ENCODE data around the gene NGDN. TPM values are rescaled to one million over a fixed set of nuclear protein-coding genes. Genes with fewer than 3 reads are reported as not detected.

The NGDN gene
- total and polyA plus RNA-seq, 2 donors (not counting 3 experiments of a cell fraction or from before 2014, with no cell fraction given), result 25.6 to 36.5 TPM

DNA sequence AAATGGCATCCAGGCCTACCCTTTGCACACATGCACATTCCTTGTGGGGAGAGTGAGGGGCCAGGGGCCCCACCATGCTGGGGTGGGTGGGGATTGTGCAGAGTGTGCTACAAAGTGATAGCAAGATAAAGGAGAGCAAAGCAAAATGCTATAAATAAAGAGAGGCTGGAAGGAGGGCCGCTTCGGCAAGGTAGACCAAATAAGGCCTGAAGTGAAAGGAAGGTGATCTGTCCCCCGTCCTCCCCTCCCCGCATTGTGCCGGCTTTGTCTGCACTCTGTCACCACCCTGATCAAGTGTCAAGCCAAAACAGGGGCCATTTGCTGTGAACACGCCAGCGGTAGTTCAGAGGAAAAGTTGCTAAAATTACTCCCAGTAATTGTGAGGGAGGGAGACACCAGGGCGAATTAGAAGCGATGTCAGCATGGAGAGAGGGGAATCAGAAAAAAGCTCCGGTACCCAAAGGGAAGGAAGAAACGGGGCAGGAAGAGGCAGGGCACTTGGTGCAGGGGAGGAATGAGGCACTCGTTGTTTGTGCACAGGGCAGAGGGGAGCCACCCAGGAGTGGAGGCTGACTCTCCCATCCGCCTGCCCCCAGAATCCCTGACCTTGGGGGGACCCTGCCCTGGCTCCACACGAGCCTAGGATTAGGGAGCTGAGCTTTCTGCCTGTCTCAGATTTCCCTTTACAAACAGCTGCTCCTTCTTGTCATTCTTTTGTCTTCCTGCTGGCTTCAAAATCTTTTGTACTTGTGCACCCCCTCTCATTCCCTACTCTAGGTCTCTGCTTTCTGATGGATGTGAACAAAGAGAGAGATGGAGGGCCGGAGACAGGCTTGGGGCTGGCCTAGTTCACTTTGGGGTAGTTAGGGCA is 31.2 kb upstream of the NGDN start:
- ChIA-PET CTCF (no interaction called here), POLR2A (no interaction called here)
- Histone ChIP-seq H3K9me1 (replicated peaks; ENCODE audit: control insufficient read depth, extremely low read depth, insufficient read depth, low read length) (no peaks in the 10 kb centered on the region), H3K4me2 (ENCODE audit: insufficient read depth, low read length) (no peak overlapping the region), H3K27me3 (ENCODE audit: control insufficient read depth in 2 of 2, insufficient read depth in 2 of 2, low read length in 2 of 2) (no peaks in the 10 kb centered on the region), H4K20me1 (replicated peaks; ENCODE audit: control insufficient read depth, extremely low read depth, insufficient read depth, low read length) (no peaks in the 10 kb centered on the region), H2AFZ (ENCODE audit: low read depth, low read length) (no peak overlapping the region), H3K79me2 (ENCODE audit: control insufficient read depth, insufficient read depth, low read length) (no peaks in the 10 kb centered on the region), H3K9ac (replicated peaks; ENCODE audit: extremely low read depth, insufficient read depth, low read length) (no peak overlapping the region), H3K27ac (ENCODE audit: insufficient read depth, low read depth, low read length) (no peak overlapping the region), H3K4me3 (replicated peaks in 1 of 3; ENCODE audit: insufficient read depth in 1 of 3, low read depth in 1 of 3, low read length in 3 of 3) (no peak overlapping the region), H3K9me3 (replicated peaks; ENCODE audit: control insufficient read depth, insufficient read depth, low read length) (no peaks in the 10 kb centered on the region), H3K4me1 (ENCODE audit: control insufficient read depth, extremely low read depth, insufficient read depth, low read length) (no peaks in the 10 kb centered on the region), H3K36me3 (ENCODE audit: control insufficient read depth in 2 of 2, extremely low read depth in 1 of 2, insufficient read depth in 2 of 2, low read length in 2 of 2) (no peaks in the 10 kb centered on the region)
- TF ChIP-seq GATA2 (IDR thresholded peaks at IDR 0.05; ENCODE audit: insufficient read depth, insufficient read length, low read depth, low read length) (no peak), JUN (IDR thresholded peaks at IDR 0.05; ENCODE audit: borderline replicate concordance, insufficient read depth, insufficient read length, low read depth) (no peak), MAX (IDR thresholded peaks at IDR 0.05; ENCODE audit: insufficient read depth, insufficient read length) (no peak), POLR2A (IDR thresholded peaks at IDR 0.05; ENCODE audit: low read depth, low read length) (no peak), FOS (IDR thresholded peaks at IDR 0.05; ENCODE audit: borderline replicate concordance, insufficient read depth, low read length) (no peak), MYC (IDR thresholded peaks at IDR 0.05; ENCODE audit: low read depth, low read length) (no peak), EZH2 (IDR thresholded peaks at IDR 0.05; ENCODE audit: borderline replicate concordance, low read depth, low read length, severe bottlenecking) (no peak)
- TF ChIP-seq, protein P1, sequence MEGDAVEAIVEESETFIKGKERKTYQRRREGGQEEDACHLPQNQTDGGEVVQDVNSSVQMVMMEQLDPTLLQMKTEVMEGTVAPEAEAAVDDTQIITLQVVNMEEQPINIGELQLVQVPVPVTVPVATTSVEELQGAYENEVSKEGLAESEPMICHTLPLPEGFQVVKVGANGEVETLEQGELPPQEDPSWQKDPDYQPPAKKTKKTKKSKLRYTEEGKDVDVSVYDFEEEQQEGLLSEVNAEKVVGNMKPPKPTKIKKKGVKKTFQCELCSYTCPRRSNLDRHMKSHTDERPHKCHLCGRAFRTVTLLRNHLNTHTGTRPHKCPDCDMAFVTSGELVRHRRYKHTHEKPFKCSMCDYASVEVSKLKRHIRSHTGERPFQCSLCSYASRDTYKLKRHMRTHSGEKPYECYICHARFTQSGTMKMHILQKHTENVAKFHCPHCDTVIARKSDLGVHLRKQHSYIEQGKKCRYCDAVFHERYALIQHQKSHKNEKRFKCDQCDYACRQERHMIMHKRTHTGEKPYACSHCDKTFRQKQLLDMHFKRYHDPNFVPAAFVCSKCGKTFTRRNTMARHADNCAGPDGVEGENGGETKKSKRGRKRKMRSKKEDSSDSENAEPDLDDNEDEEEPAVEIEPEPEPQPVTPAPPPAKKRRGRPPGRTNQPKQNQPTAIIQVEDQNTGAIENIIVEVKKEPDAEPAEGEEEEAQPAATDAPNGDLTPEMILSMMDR (IDR thresholded peaks at IDR 0.05; ENCODE audit: extremely low read depth in 1 of 2, insufficient read depth in 1 of 2, low read depth in 1 of 2, low read length in 2 of 2), result no peak
- BruUV-seq (replicated peaks), result no TSS peak
- FAIRE-seq (no peak), DNase-seq (ENCODE audit: low read depth, low spot score) (no peak)
- dilution Hi-C loops (cut with MboI; ENCODE audit: extremely low pct_ligation_motif_present, low sequenced_read_pairs) (no loop called here), intact Hi-C loops (cut with micrococcal nuclease) (no loop called here)
